Trophoblast cell (in vitro differentiated cells and primary cell): ENCODE data around the gene COMMD8.

Source experiments
- DNase-seq, 2 donors: peaks; one replicate each; pipeline ENCODE4 v3.0.0-alpha.2; 2016
- H2AFZ ChIP-seq: 2 replicates; pipeline ENCODE4 v1.6.1; 2013; ENCODE audit warnings: low read length, moderate library complexity, mild to moderate bottlenecking; ENCODE audit not compliant: insufficient read depth, poor library complexity
- H2AK5ac ChIP-seq: 2 replicates; pipeline ENCODE4 v1.6.1; 2013; ENCODE audit warnings: mild to moderate bottlenecking, low read length
- H2BK120ac ChIP-seq: 2 replicates; pipeline ENCODE4 v1.6.1; 2013; ENCODE audit warnings: low read length, mild to moderate bottlenecking, moderate library complexity; ENCODE audit not compliant: insufficient read depth, poor library complexity
- H2BK12ac ChIP-seq: 2 replicates; pipeline ENCODE4 v1.6.1; 2013; ENCODE audit warnings: mild to moderate bottlenecking, low read length, moderate library complexity
- H2BK5ac ChIP-seq: 2 replicates; pipeline ENCODE4 v1.6.1; 2013; ENCODE audit warnings: low read length, low read depth, moderate library complexity, mild to moderate bottlenecking; ENCODE audit not compliant: poor library complexity
- H3K14ac ChIP-seq: 2 replicates; pipeline ENCODE4 v1.6.1; 2013; ENCODE audit warnings: mild to moderate bottlenecking, low read length
- H3K18ac ChIP-seq: 2 replicates; pipeline ENCODE4 v1.6.1; 2013; ENCODE audit warnings: mild to moderate bottlenecking, low read length
- H3K23ac ChIP-seq: 2 replicates; pipeline ENCODE4 v1.6.1; 2013; ENCODE audit warnings: low read length
- H3K27ac ChIP-seq: 2 replicates; pipeline ENCODE4 v1.5.1; 2013; ENCODE audit warnings: low read depth, mild to moderate bottlenecking, inconsistent platforms, low read length, moderate library complexity
- H3K27me3 ChIP-seq: 2 replicates; pipeline ENCODE4 v1.6.1; 2013; ENCODE audit warnings: inconsistent platforms, mild to moderate bottlenecking, low read length, moderate library complexity; ENCODE audit not compliant: insufficient read depth
- H3K36me3 ChIP-seq, 2 experiments: 1 replicate in 1 of 2; 2 replicates in 1 of 2; pipeline ENCODE4 v1.6.1; 2013; ENCODE audit warnings: low read length in 2 of 2, mild to moderate bottlenecking in 2 of 2, moderate library complexity in 1 of 2; ENCODE audit not compliant: insufficient read depth in 2 of 2, control insufficient read depth in 1 of 2
- H3K4ac ChIP-seq: 2 replicates; pipeline ENCODE4 v1.6.1; 2013; ENCODE audit warnings: low read depth, mild to moderate bottlenecking, low read length, moderate library complexity
- H3K4me1 ChIP-seq, 2 experiments: 1 replicate in 1 of 2; 2 replicates in 1 of 2; pipeline ENCODE4 v1.6.1; 2013; ENCODE audit warnings: low read length in 2 of 2, mild to moderate bottlenecking in 2 of 2, moderate library complexity in 1 of 2; ENCODE audit not compliant: insufficient read depth in 2 of 2, control insufficient read depth in 1 of 2
- H3K4me2 ChIP-seq: 2 replicates; pipeline ENCODE4 v1.6.1; 2013; ENCODE audit warnings: inconsistent platforms, mild to moderate bottlenecking, low read length, moderate library complexity
- H3K4me3 ChIP-seq: 2 replicates; pipeline ENCODE4 v1.5.1; 2013; ENCODE audit warnings: mild to moderate bottlenecking, low read depth, low read length, inconsistent platforms
- H3K79me1 ChIP-seq: one replicate; pipeline ENCODE4 v1.6.1; 2013; ENCODE audit warnings: low read length
- H3K79me2 ChIP-seq: 2 replicates; pipeline ENCODE4 v1.6.1; 2013; ENCODE audit warnings: low read length, mild to moderate bottlenecking; ENCODE audit not compliant: control insufficient read depth, insufficient read depth, poor library complexity
- H3K9ac ChIP-seq: 2 replicates; pipeline ENCODE4 v1.6.1; 2013; ENCODE audit warnings: mild to moderate bottlenecking, low read length
- H3K9me3 ChIP-seq: 2 replicates; pipeline ENCODE4 v1.6.1; 2013; ENCODE audit warnings: low read depth, mild to moderate bottlenecking, control low read depth, inconsistent platforms, low read length; ENCODE audit not compliant: insufficient read depth
- H4K12ac ChIP-seq: 2 replicates; pipeline ENCODE4 v1.6.1; 2013; ENCODE audit warnings: low read depth, mild to moderate bottlenecking, low read length, moderate library complexity
- H4K8ac ChIP-seq: 2 replicates; pipeline ENCODE4 v1.6.1; 2013; ENCODE audit warnings: low read depth, mild to moderate bottlenecking, low read length, moderate library complexity
- H4K91ac ChIP-seq: one replicate; pipeline ENCODE4 v1.6.1; 2013; ENCODE audit warnings: low read depth, mild to moderate bottlenecking, low read length, moderate library complexity
- WGBS: extraction: QIAGEN DNeasy Blood & Tissue Kit; methylation state at CpG from one replicate; pipeline ENCODE4 v1.1.7; 2013; ENCODE audit warnings: missing lambda C conversion rate; ENCODE audit not compliant: insufficient read length, insufficient coverage; ENCODE audit errors: extremely low coverage; 5-methylcytosine and 5-hydroxymethylcytosine counted together

COMMD8 gene

GRCh38 chr4:47462799-47463234 lies 685 bp downstream of the COMMD8 start:
- Histone ChIP-seq H4K91ac (peak overlapping the region; percentile 95), H2AK5ac (no peak overlapping the region), H3K9ac (peak overlapping the region; percentile 94), H3K27ac (peak overlapping the region; percentile 91), H3K4ac (peak overlapping the region; percentile 53), H3K14ac (peak overlapping the region; percentile 79), H3K23ac (no peak overlapping the region), H4K12ac (peak overlapping the region; percentile 75), H3K27me3 (no peaks in the 10 kb centered on the region), H3K36me3 (no peaks in the 10 kb centered on the region), H3K18ac (peak overlapping the region; percentile 87), H2AFZ (peak overlapping the region; percentile 72), H3K79me2 (peaks cover 4% of the 10 kb centered on the region), H3K9me3 (no peaks in the 10 kb centered on the region), H3K4me3 (peak overlapping the region; percentile 91), H3K4me1 (peaks cover 2% of the 10 kb centered on the region in 2 experiments), H2BK5ac (peak overlapping the region; percentile 89), H4K8ac (peak overlapping the region; percentile 63), H2BK120ac (peak overlapping the region; percentile 78), H3K79me1 (peaks cover 11% of the 10 kb centered on the region), H3K4me2 (peak overlapping the region; percentile 86), H2BK12ac (no peak overlapping the region)
- no peak for DNase-seq
- no CpG with 5 or more reads among the region's 6 CpGs for WGBS

- Histone ChIP-seq H4K12ac (no peak overlapping the region), H3K27me3 (no peaks in the 10 kb centered on the region), H4K91ac (no peak overlapping the region), H3K4me2 (no peak overlapping the region), H3K36me3 (peaks cover 11 to 12% of the 10 kb centered on the region in 2 experiments), H3K9ac (no peak overlapping the region), H4K8ac (no peak overlapping the region), H2BK12ac (no peak overlapping the region), H3K9me3 (no peaks in the 10 kb centered on the region), H3K27ac (no peak overlapping the region), H3K23ac (no peak overlapping the region), H3K79me1 (no peaks in the 10 kb centered on the region), H2AFZ (no peak overlapping the region), H3K14ac (no peak overlapping the region), H2BK5ac (no peak overlapping the region), H3K4me1 (no peaks in the 10 kb centered on the region), H2BK120ac (no peak overlapping the region), H3K4ac (no peak overlapping the region), H3K18ac (no peak overlapping the region), H2AK5ac (no peak overlapping the region), H3K79me2 (no peaks in the 10 kb centered on the region), H3K4me3 (no peak overlapping the region)
- WGBS, result no CpG with 5 or more reads among the region's 4 CpGs
- DNase-seq, result no peak
Measured at GRCh38 chr4:47451657-47452056, 11.8 kb downstream of the COMMD8 start.

GRCh38 chr4:47444031-47444430 lies 19.5 kb downstream of the COMMD8 start:
- peaks cover 0 to 5% of the 10 kb centered on the region in 2 experiments for H3K4me1 ChIP-seq
- no peak overlapping the region for H2AK5ac ChIP-seq
- no peak overlapping the region for H3K14ac ChIP-seq
- H3K79me2 ChIP-seq, result no peaks in the 10 kb centered on the region
- H2BK5ac ChIP-seq, result no peak overlapping the region
- H3K4ac ChIP-seq, result no peak overlapping the region
- no CpG with 5 or more reads among the region's 2 CpGs for WGBS
- no peak overlapping the region for H2BK120ac ChIP-seq
- no peaks in the 10 kb centered on the region for H3K9me3 ChIP-seq
- no peak overlapping the region for H3K9ac ChIP-seq
- H2AFZ ChIP-seq, result no peak overlapping the region
- no peak overlapping the region for H4K12ac ChIP-seq
- no peak for DNase-seq
- H3K36me3 ChIP-seq, result no peaks in the 10 kb centered on the region
- no peak overlapping the region for H3K4me3 ChIP-seq
- no peak overlapping the region for H3K27ac ChIP-seq
- no peak overlapping the region for H3K4me2 ChIP-seq
- no peak overlapping the region for H3K23ac ChIP-seq
- no peaks in the 10 kb centered on the region for H3K79me1 ChIP-seq
- no peak overlapping the region for H4K91ac ChIP-seq
- H3K27me3 ChIP-seq, result no peaks in the 10 kb centered on the region
- H2BK12ac ChIP-seq, result no peak overlapping the region
- no peak overlapping the region for H3K18ac ChIP-seq
- H4K8ac ChIP-seq, result no peak overlapping the region

- no peaks in the 10 kb centered on the region for H3K27me3 ChIP-seq
- no peak overlapping the region for H2AFZ ChIP-seq
- H4K91ac ChIP-seq, result no peak overlapping the region
- no peak overlapping the region for H4K8ac ChIP-seq
- H3K9ac ChIP-seq, result no peak overlapping the region
- H3K4me3 ChIP-seq, result no peak overlapping the region
- no peak overlapping the region for H3K23ac ChIP-seq
- no CpG with 5 or more reads among the region's 5 CpGs for WGBS
- no peaks in the 10 kb centered on the region for H3K9me3 ChIP-seq
- no peak overlapping the region for H2BK5ac ChIP-seq
- no peak overlapping the region for H3K18ac ChIP-seq
- no peak overlapping the region for H2BK120ac ChIP-seq
- H3K4me2 ChIP-seq, result no peak overlapping the region
- no peaks in the 10 kb centered on the region for H3K79me2 ChIP-seq
- peaks cover 0 to 5% of the 10 kb centered on the region in 2 experiments for H3K4me1 ChIP-seq
- no peak overlapping the region for H3K14ac ChIP-seq
- H3K36me3 ChIP-seq, result no peaks in the 10 kb centered on the region
- H3K27ac ChIP-seq, result no peak overlapping the region
- H3K4ac ChIP-seq, result no peak overlapping the region
- DNase-seq, result no peak
- H2BK12ac ChIP-seq, result no peak overlapping the region
- no peaks in the 10 kb centered on the region for H3K79me1 ChIP-seq
- H2AK5ac ChIP-seq, result no peak overlapping the region
- H4K12ac ChIP-seq, result no peak overlapping the region
Measured at GRCh38 chr4:47442980-47443379, 20.5 kb downstream of the COMMD8 start.
